Spleen (tissue), 7 donors: ENCODE measurements around the gene OR56A4.

Source experiments
- CTCF ChIP-seq, 11 experiments: fragments of 200-600 bp in 7 of 11; fragments of 450-650 bp in 4 of 11; sonication (generic) in 4 of 11; IDR thresholded peaks in 8 of 11; conservative IDR thresholded peaks in 3 of 11; 1 replicate in 7 of 11; 2 replicates in 4 of 11; pipeline versions ENCODE4 v1.4.0 to v1.8.0; 2016 to 2021; ENCODE audit warnings: antibody characterized with exemption in 11 of 11, inconsistent platforms in 4 of 11, mild to moderate bottlenecking in 1 of 11
- POLR2A ChIP-seq, 3 donors: fragments of 450-650 bp; IDR thresholded peaks; one replicate each; pipeline ENCODE4 v1.5.1; 2017; ENCODE audit warnings: antibody characterized with exemption in 3 of 3, mild to moderate bottlenecking in 1 of 3
- POLR2AphosphoS5 ChIP-seq, 3 donors: sonication (generic); formaldehyde crosslinking; IDR thresholded peaks; one replicate each; pipeline ENCODE4 v1.5.1; 2017; ENCODE audit warnings: antibody characterized with exemption in 3 of 3
- donor health status: DM: no; HTN: no; CAD: no; lungs with moderate emphysema.
- donor health status: DM: no; HTN: no; CAD: no.
- donor health status: DM: no; HTN: no; CAD: no.

- TF ChIP-seq CTCF (IDR thresholded peaks at IDR 0.05 in 8 of 11, conservative IDR thresholded peaks at IDR 0.05 in 3 of 11) (no peak), POLR2A (IDR thresholded peaks at IDR 0.05) (no peak), POLR2AphosphoS5 (IDR thresholded peaks at IDR 0.05) (no peak)
These were observed 351 bp downstream of the OR56A4 start for GRCh38 chr11:6006395-6006794.
